Measurements from ENCODE around the gene TTC7B. TPM values are rescaled to one million over a fixed set of nuclear protein-coding genes. Genes with fewer than 3 reads are reported as not detected.

Gene TTC7B
- total RNA-seq, 1 donor from 2014 or later, result 20.6 TPM

DNA sequence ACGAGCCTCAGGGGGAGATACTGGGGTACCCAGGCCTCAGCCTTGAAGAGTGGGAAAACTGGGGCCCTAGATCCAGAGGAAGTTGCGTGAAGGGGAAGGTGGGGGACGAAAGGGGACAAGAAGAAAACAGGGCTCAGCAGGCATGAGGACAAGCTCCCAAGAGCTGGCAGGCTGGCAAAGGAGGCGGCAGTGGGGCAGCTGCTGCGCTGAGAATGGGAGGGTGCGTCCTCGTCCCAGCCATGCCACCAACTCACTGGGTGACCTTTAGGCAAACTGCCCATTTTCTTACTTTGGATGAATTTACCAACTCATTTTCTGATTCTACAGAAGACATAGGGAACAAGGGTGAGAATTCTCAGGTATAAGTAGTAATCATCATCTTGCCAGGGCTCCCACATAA lies 133.6 kb downstream of the TTC7B start:
- Histone ChIP-seq H3K9ac (no peak overlapping the region), H3K36me3 (no peaks in the 10 kb centered on the region), H3K27me3 (no peaks in the 10 kb centered on the region), H3K4me2 (no peak overlapping the region), H3K27ac (no peak overlapping the region), H3K79me2 (ENCODE audit: low read depth) (no peaks in the 10 kb centered on the region), H3K4me1 (peaks cover 20% of the 10 kb centered on the region), H3F3A (ENCODE audit: low read depth) (no peaks in the 10 kb centered on the region), H3K9me3 (ENCODE audit: low read depth) (no peaks in the 10 kb centered on the region), H3K4me3 (no peak overlapping the region), H2AFZ (replicated peaks) (no peak overlapping the region), H4K20me1 (ENCODE audit: low read depth) (no peaks in the 10 kb centered on the region)
- H3K27ac Mint-ChIP-seq, result no peak overlapping the region
- no peaks in the 10 kb centered on the region for H3K9me3 Mint-ChIP-seq
- TF ChIP-seq, protein P1, sequence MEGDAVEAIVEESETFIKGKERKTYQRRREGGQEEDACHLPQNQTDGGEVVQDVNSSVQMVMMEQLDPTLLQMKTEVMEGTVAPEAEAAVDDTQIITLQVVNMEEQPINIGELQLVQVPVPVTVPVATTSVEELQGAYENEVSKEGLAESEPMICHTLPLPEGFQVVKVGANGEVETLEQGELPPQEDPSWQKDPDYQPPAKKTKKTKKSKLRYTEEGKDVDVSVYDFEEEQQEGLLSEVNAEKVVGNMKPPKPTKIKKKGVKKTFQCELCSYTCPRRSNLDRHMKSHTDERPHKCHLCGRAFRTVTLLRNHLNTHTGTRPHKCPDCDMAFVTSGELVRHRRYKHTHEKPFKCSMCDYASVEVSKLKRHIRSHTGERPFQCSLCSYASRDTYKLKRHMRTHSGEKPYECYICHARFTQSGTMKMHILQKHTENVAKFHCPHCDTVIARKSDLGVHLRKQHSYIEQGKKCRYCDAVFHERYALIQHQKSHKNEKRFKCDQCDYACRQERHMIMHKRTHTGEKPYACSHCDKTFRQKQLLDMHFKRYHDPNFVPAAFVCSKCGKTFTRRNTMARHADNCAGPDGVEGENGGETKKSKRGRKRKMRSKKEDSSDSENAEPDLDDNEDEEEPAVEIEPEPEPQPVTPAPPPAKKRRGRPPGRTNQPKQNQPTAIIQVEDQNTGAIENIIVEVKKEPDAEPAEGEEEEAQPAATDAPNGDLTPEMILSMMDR (IDR thresholded peaks at IDR 0.05), result no peak
- TF ChIP-seq EZH2 (IDR thresholded peaks at IDR 0.05) (no peak), EZH2phosphoT487 (IDR thresholded peaks at IDR 0.05) (no peak)
- H3K27me3 Mint-ChIP-seq (ENCODE audit: insufficient read depth, low read depth), result peaks cover 2% of the 10 kb centered on the region
- peaks cover 15% of the 10 kb centered on the region for H3K36me3 Mint-ChIP-seq
- peaks cover 8% of the 10 kb centered on the region for H3K4me1 Mint-ChIP-seq
- DNase-seq (ENCODE audit: low spot score), result no peak
- H3K4me3 Mint-ChIP-seq, result no peak overlapping the region

DNA sequence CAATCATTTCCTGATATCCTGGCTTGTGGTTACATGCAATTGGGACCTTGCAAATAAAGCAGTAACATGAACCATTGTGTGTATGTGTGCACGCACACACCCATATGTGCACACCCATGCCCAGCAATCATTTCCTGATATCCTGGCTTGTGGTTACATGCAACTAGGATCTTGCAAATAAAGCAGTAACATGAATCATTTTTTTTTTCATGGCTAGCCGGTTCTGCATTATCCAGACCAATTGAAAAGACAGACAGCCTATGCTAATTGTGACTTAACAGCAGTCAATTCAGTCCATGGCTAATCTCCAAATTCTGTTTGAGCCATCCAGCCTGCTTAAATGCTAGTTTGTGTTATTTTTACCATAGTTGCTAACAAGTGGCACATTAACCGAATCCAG lies 134.3 kb downstream of the TTC7B start:
- no peaks in the 10 kb centered on the region for H3K9me3 Mint-ChIP-seq

DNA sequence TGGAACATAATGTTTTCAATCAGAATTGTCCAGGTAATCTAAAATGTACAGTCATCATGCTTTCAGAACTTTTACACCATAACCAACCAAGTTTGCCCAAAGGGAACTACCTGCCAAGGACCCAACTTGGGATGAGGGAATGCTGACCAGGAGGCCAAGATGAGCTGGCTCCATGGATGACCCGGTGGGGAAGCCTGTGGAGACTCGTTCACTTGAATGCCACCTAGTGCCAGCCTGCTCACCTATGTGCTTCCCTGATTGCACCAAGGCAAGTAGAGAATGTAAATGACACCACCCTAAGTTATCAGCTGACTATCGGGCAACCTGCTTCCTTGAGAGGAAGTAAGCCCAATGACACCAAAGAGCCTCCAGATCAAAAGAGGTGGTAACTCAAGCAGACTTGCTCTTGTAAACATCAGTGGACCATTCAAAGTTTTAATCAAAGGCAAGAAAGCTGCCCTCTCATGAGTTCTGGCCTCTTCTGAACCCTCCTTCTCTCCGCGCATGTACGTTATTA lies 137.3 kb downstream of the TTC7B start:
- no peak overlapping the region for H3K27ac Mint-ChIP-seq
- Histone ChIP-seq H3K27me3 (no peaks in the 10 kb centered on the region), H3K4me2 (no peak overlapping the region)

More for the DNA sequence above, 134.3 kb downstream of the TTC7B start:
- no peak overlapping the region for H3K27ac ChIP-seq
- no peaks in the 10 kb centered on the region for H3K36me3 ChIP-seq
- H4K20me1 ChIP-seq (ENCODE audit: low read depth), result no peaks in the 10 kb centered on the region
- no peak for DNase-seq (ENCODE audit: low spot score)
- TF ChIP-seq, protein P1 (IDR thresholded peaks at IDR 0.05), result no peak
- TF ChIP-seq EZH2 (IDR thresholded peaks at IDR 0.05), result no peak
- no peak for TF ChIP-seq EZH2phosphoT487 (IDR thresholded peaks at IDR 0.05)
- H3K9me3 ChIP-seq (ENCODE audit: low read depth), result no peaks in the 10 kb centered on the region
- no peaks in the 10 kb centered on the region for H3F3A ChIP-seq (ENCODE audit: low read depth)
- H3K27me3 ChIP-seq, result no peaks in the 10 kb centered on the region
- no peak overlapping the region for H3K4me3 ChIP-seq
- Mint-ChIP-seq H3K4me3 (no peak overlapping the region), H3K4me1 (peaks cover 11% of the 10 kb centered on the region), H3K36me3 (peaks cover 13% of the 10 kb centered on the region), H3K27me3 (ENCODE audit: insufficient read depth, low read depth) (peaks cover 2% of the 10 kb centered on the region), H3K27ac (no peak overlapping the region)
- no peaks in the 10 kb centered on the region for H3K79me2 ChIP-seq (ENCODE audit: low read depth)
- no peak overlapping the region for H3K9ac ChIP-seq
- no peak overlapping the region for H3K4me2 ChIP-seq
- H3K4me1 ChIP-seq, result peaks cover 20% of the 10 kb centered on the region
- no peak overlapping the region for H2AFZ ChIP-seq (replicated peaks)

More for the DNA sequence above, 137.3 kb downstream of the TTC7B start:
- Histone ChIP-seq H3K9me3 (ENCODE audit: low read depth) (no peaks in the 10 kb centered on the region), H3K36me3 (no peaks in the 10 kb centered on the region), H3K4me1 (peaks cover 20% of the 10 kb centered on the region), H2AFZ (replicated peaks) (no peak overlapping the region), H4K20me1 (ENCODE audit: low read depth) (no peaks in the 10 kb centered on the region), H3F3A (ENCODE audit: low read depth) (no peaks in the 10 kb centered on the region), H3K27ac (no peak overlapping the region), H3K4me3 (no peak overlapping the region), H3K79me2 (ENCODE audit: low read depth) (no peaks in the 10 kb centered on the region), H3K9ac (no peak overlapping the region)
- H3K9me3 Mint-ChIP-seq, result no peaks in the 10 kb centered on the region
- peaks cover 11% of the 10 kb centered on the region for H3K4me1 Mint-ChIP-seq
- H3K27me3 Mint-ChIP-seq (ENCODE audit: insufficient read depth, low read depth), result peaks cover 2% of the 10 kb centered on the region
- H3K4me3 Mint-ChIP-seq, result no peak overlapping the region
- DNase-seq (ENCODE audit: low spot score), result no peak
- H3K36me3 Mint-ChIP-seq, result peaks cover 5% of the 10 kb centered on the region
- TF ChIP-seq EZH2phosphoT487 (IDR thresholded peaks at IDR 0.05), result no peak
- TF ChIP-seq, protein P1 (IDR thresholded peaks at IDR 0.05), result no peak
- TF ChIP-seq EZH2 (IDR thresholded peaks at IDR 0.05), result no peak

Measured in neural progenitor cell (in vitro differentiated cells).